PC-3 (cell line): ENCODE data around the gene AICDA. TPM values are rescaled to one million over a fixed set of nuclear protein-coding genes. Genes with fewer than 3 reads are reported as not detected.

ENCODE experiments used
- ATAC-seq: fragments of 200-7000 bp; cut with Tn5 transposase; 2 replicates; pipeline ENCODE4 v1.9.1; 2020; ENCODE audit warnings: mild to moderate bottlenecking, moderate library complexity
- BruUV-seq: library from RNA; stranded (reverse); fragments of 400-500 nt; replicated peaks from 2 replicates; lab custom pipeline; 2021; lab: Mats Ljungman, UMichigan
- CTCF ChIA-PET: fragments of 300-600 bp; sonication (Branson Sonifier 250); formaldehyde crosslinking; loops from one replicate; lab custom pipeline; 2022; ENCODE audit warnings: antibody characterized with exemption; lab: Charles Lee
- POLR2A ChIA-PET: fragments of 300-600 bp; sonication (Branson Sonifier 250); formaldehyde crosslinking; loops from one replicate; lab custom pipeline; 2022; ENCODE audit warnings: antibody characterized with exemption; ENCODE audit not compliant: unreplicated experiment; lab: Charles Lee
- DNase-seq: peaks from one replicate; pipeline ENCODE4 v3.0.0-alpha.2; 2015
- H2AFZ ChIP-seq: fragments of 300-600 bp; sonication (generic); 2 replicates; pipeline ENCODE4 v1.6.0; 2016; ENCODE audit warnings: antibody characterized with exemption, low read length
- H3F3A ChIP-seq: fragments of 300-600 bp; sonication (generic); one replicate; pipeline ENCODE4 v1.6.0; 2017; ENCODE audit warnings: antibody characterized with exemption, low read length, control low read depth, mild to moderate bottlenecking; ENCODE audit not compliant: unreplicated experiment
- H3K27ac ChIP-seq: fragments of 300-600 bp; sonication (generic); 2 replicates; pipeline ENCODE4 v1.5.1; 2016; ENCODE audit warnings: mild to moderate bottlenecking, low read length
- H3K27me3 ChIP-seq: fragments of 300-600 bp; sonication (generic); 2 replicates; pipeline ENCODE4 v1.6.1; 2016; ENCODE audit warnings: low read length, mixed read lengths
- H3K36me3 ChIP-seq: fragments of 300-600 bp; sonication (generic); 2 replicates; pipeline ENCODE4 v1.6.1; 2016; ENCODE audit warnings: low read depth, mixed run types, low read length, mixed read lengths
- H3K4me1 ChIP-seq: fragments of 300-600 bp; sonication (generic); 2 replicates; pipeline ENCODE4 v1.5.1; 2016; ENCODE audit warnings: low read length; ENCODE audit not compliant: insufficient read depth
- H3K4me2 ChIP-seq: fragments of 300-600 bp; sonication (generic); 2 replicates; pipeline ENCODE4 v1.6.0; 2016; ENCODE audit warnings: low read length
- H3K4me3 ChIP-seq: fragments of 300-600 bp; sonication (generic); 2 replicates; pipeline ENCODE4 v1.5.1; 2016; ENCODE audit warnings: mild to moderate bottlenecking, low read length, mixed read lengths
- H3K79me2 ChIP-seq: fragments of 300-600 bp; sonication (generic); 2 replicates; pipeline ENCODE4 v1.6.1; 2017; ENCODE audit warnings: low read length, mixed read lengths
- H3K9ac ChIP-seq: fragments of 300-600 bp; sonication (generic); 2 replicates; pipeline ENCODE4 v1.6.0; 2016; ENCODE audit warnings: mild to moderate bottlenecking, low read length
- H3K9me2 ChIP-seq: fragments of 300-600 bp; sonication (generic); replicated peaks from 2 replicates; pipeline ENCODE4 v1.6.1; 2016; ENCODE audit warnings: mixed run types, low read length, mixed read lengths
- H3K9me3 ChIP-seq: fragments of 300-600 bp; sonication (generic); 2 replicates; pipeline ENCODE4 v1.6.1; 2016; ENCODE audit warnings: low read length, mixed read lengths
- H4K20me1 ChIP-seq: fragments of 300-600 bp; sonication (generic); 2 replicates; pipeline ENCODE4 v1.6.1; 2016; ENCODE audit warnings: low read length, mixed read lengths
- EZH2 ChIP-seq: fragments of 300-600 bp; sonication (generic); IDR thresholded peaks from one replicate; pipeline ENCODE4 v1.6.1; 2017; ENCODE audit warnings: antibody characterized with exemption, mild to moderate bottlenecking, low read length; ENCODE audit not compliant: unreplicated experiment
- EZH2phosphoT487 ChIP-seq: fragments of 300-600 bp; sonication (generic); IDR thresholded peaks from 2 replicates; pipeline ENCODE4 v1.6.1; 2018; ENCODE audit warnings: mild to moderate bottlenecking, antibody characterized with exemption, low read length, borderline replicate concordance
- intact Hi-C: fragments of 100-400 bp; cut with micrococcal nuclease; formaldehyde crosslinking; loops from 2 replicates; pipeline ENCODE4 v1.9.0; 2023
- total RNA-seq: library from RNA; depleted of rRNA; stranded (reverse); fragments of >200 nt; gene quantifications from 2 replicates; pipeline ENCODE4 v1.2.3, GENCODE V29; 2014
- TF ChIP-seq, protein P1 (sequence below): fragments of 300-600 bp; sonication (generic); conservative IDR thresholded peaks from 2 replicates; pipeline ENCODE4 v1.5.1; 2017; ENCODE audit warnings: antibody characterized with exemption, low read depth, mild to moderate bottlenecking, low read length

The AICDA gene
- total RNA-seq, 1 experiment from 2014 or later, result not detected

DNA sequence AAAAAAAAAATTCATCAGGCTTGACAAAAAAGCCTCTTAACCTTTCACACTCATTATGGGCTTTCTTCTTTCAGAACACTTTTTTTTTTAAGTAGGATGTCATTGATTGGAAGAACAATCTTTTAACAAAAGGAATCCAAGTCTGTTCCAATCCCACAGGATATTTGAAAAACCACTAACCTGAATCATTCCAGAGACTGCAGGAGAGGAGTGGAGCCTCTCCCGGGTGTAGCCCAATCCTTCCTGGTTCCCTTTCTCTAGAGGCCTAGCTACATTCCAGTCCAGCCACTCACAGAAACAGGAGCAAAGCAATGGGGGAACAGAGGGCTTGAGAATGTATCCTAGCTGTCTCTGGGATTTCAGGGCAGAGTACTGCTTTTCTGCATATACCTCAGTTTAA is 45.7 kb upstream of the AICDA start:
- no peaks in the 10 kb centered on the region for H3K36me3 ChIP-seq
- peak; percentile 3 for DNase-seq
- H3K27ac ChIP-seq, result no peak overlapping the region
- H3K9ac ChIP-seq, result no peak overlapping the region
- POLR2A ChIA-PET, result no interaction called here
- H3K4me1 ChIP-seq, result no peaks in the 10 kb centered on the region
- H3K4me2 ChIP-seq, result no peak overlapping the region
- no peaks in the 10 kb centered on the region for H3K79me2 ChIP-seq
- no peaks in the 10 kb centered on the region for H4K20me1 ChIP-seq
- no peak overlapping the region for H3K4me3 ChIP-seq
- CTCF ChIA-PET, result no interaction called here
- H2AFZ ChIP-seq, result no peak overlapping the region
- H3F3A ChIP-seq, result no peaks in the 10 kb centered on the region
- H3K27me3 ChIP-seq, result peaks cover 22% of the 10 kb centered on the region
- no peaks in the 10 kb centered on the region for H3K9me2 ChIP-seq
- BruUV-seq, result no TSS peak
- TF ChIP-seq EZH2phosphoT487 (no peak), EZH2 (no peak)
- TF ChIP-seq, protein P1, sequence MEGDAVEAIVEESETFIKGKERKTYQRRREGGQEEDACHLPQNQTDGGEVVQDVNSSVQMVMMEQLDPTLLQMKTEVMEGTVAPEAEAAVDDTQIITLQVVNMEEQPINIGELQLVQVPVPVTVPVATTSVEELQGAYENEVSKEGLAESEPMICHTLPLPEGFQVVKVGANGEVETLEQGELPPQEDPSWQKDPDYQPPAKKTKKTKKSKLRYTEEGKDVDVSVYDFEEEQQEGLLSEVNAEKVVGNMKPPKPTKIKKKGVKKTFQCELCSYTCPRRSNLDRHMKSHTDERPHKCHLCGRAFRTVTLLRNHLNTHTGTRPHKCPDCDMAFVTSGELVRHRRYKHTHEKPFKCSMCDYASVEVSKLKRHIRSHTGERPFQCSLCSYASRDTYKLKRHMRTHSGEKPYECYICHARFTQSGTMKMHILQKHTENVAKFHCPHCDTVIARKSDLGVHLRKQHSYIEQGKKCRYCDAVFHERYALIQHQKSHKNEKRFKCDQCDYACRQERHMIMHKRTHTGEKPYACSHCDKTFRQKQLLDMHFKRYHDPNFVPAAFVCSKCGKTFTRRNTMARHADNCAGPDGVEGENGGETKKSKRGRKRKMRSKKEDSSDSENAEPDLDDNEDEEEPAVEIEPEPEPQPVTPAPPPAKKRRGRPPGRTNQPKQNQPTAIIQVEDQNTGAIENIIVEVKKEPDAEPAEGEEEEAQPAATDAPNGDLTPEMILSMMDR, result no peak
- no peaks in the 10 kb centered on the region for H3K9me3 ChIP-seq
- intact Hi-C loops, result no loop called here
- no peak for ATAC-seq

- POLR2A ChIA-PET, result no interaction called here
- CTCF ChIA-PET, result interaction anchor here (0.7 kb wide), 1 partner anchor 37 kb away, joined by 5 read pairs; no protein-coding TSS in a partner anchor
- intact Hi-C loops, result no loop called here
- Histone ChIP-seq H3K9me3 (no peaks in the 10 kb centered on the region), H4K20me1 (no peaks in the 10 kb centered on the region), H3K27me3 (peaks cover 2% of the 10 kb centered on the region), H3K79me2 (no peaks in the 10 kb centered on the region), H3K36me3 (no peaks in the 10 kb centered on the region), H3K4me3 (no peak overlapping the region), H2AFZ (peak overlapping the region; percentile 20; the same call in 1 of the 2 replicates), H3K9ac (no peak overlapping the region), H3F3A (no peaks in the 10 kb centered on the region), H3K4me1 (no peaks in the 10 kb centered on the region), H3K9me2 (no peaks in the 10 kb centered on the region), H3K4me2 (peak overlapping the region; percentile 53), H3K27ac (no peak overlapping the region)
- peak; percentile 46 for ATAC-seq
- TF ChIP-seq, protein P1, result no peak
- TF ChIP-seq EZH2phosphoT487 (no peak), EZH2 (no peak)
- no peak for DNase-seq
- BruUV-seq, result no TSS peak
These were observed 42.8 kb upstream of the AICDA start for GRCh38 chr12:8655421-8655820.

- Histone ChIP-seq H3K36me3 (no peaks in the 10 kb centered on the region), H3K4me1 (no peaks in the 10 kb centered on the region), H3K4me3 (no peak overlapping the region), H2AFZ (no peak overlapping the region), H3K9me2 (no peaks in the 10 kb centered on the region), H3K9ac (no peak overlapping the region), H4K20me1 (no peaks in the 10 kb centered on the region), H3K27me3 (peaks cover 9% of the 10 kb centered on the region), H3K9me3 (no peaks in the 10 kb centered on the region), H3F3A (no peaks in the 10 kb centered on the region), H3K27ac (no peak overlapping the region), H3K79me2 (no peaks in the 10 kb centered on the region), H3K4me2 (no peak overlapping the region)
- intact Hi-C loops, result no loop called here
- no TSS peak for BruUV-seq
- ATAC-seq (no peak), DNase-seq (no peak)
- CTCF ChIA-PET, result no interaction called here
- POLR2A ChIA-PET, result no interaction called here
- no peak for TF ChIP-seq EZH2phosphoT487
- TF ChIP-seq, protein P1, result no peak
- TF ChIP-seq EZH2, result no peak
These were observed 36.0 kb upstream of the AICDA start for GRCh38 chr12:8648576-8649205.
